GM21515 (cell line): ENCODE data around the gene SLC39A10.

ENCODE experiments used
- ATAC-seq: cut with Tn5 transposase; IDR thresholded peaks from one replicate; pipeline ENCODE4 v1.9.1; 2021; ENCODE audit not compliant: unreplicated experiment

Gene SLC39A10

DNA sequence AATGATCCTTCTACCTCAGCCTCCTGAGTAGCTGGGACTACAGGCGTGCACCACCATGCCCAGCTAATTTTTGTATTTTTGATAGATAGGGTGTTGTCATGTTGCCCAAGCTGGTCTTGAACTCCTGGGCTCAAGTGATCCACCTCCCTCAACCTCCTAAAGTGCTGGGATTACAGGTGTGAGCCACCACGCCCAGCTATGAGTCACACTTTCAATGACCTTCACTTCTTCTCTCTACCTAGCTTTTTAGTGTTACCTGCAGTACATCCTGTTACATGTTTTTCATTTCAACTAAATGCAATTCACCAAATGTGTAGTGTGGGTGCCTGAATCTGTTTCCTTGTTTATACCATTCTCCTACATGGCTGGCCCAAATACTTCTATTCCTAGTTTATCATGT is 64.0 kb downstream of the SLC39A10 start:
- ATAC-seq: no peak

DNA sequence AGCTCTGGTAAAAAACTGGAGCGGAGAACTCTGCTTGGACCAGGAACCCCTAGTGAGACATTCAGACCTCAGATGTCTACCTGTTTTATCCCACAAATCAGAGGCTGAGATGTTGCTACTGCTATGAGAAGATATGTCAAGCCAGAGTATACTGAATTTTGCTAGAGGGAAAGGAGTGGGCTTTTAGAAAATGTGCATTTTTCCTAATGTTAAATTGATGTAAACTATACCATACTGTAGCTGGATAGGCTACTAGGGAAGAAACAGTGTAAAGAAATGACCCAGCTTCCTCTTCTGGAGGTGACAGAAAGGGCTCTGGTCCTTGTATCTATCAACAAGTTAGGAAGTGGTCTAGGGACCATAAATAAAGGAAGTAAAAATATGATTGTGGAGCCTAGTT is 65.0 kb downstream of the SLC39A10 start:
- no peak for ATAC-seq

- no peak for ATAC-seq
Observed at GRCh38 chr2:195727106-195727505, 70.1 kb downstream of the SLC39A10 start.

GRCh38 chr2:195730912-195731311 is 73.9 kb downstream of the SLC39A10 start:
- ATAC-seq: no peak

DNA sequence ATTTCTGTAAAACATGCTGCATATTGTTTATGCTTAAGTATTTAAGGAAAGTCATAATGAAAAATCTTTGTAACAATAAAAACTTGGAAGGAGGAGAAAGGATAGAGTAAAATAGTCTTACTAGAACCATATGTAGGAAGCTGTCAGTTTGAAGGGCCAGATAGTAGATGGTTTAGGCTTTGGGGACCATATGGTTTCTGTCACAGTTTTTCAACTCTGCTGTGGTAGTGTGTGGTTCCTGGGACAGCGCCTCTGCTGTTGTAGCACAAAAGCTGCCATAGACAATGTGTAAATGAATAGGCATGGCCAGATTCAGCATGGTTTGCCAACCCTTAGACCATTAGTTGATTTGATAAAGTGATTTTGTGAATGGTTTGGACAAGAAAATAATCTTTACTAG is 75.5 kb downstream of the SLC39A10 start:
- ATAC-seq: no peak

DNA sequence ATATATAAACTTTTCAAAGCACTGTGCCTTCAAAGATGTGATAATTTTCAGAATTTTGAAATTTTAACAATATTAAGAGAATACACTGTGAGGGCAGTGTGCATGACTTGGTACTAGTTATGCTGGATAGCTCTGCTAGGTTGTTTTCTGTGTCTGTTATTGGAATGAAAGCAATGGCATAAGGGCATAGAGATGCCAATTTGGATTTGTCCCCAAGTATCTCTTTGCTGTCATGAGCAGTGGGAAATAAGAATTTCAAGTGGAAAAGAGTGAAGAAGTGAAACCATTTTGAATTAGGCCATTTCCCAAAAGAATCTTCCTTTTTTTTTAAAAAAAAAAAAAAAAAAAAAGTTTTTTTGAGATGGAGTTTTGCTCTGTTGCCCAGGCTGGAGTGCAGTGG is 76.8 kb downstream of the SLC39A10 start:
- ATAC-seq: no peak

DNA sequence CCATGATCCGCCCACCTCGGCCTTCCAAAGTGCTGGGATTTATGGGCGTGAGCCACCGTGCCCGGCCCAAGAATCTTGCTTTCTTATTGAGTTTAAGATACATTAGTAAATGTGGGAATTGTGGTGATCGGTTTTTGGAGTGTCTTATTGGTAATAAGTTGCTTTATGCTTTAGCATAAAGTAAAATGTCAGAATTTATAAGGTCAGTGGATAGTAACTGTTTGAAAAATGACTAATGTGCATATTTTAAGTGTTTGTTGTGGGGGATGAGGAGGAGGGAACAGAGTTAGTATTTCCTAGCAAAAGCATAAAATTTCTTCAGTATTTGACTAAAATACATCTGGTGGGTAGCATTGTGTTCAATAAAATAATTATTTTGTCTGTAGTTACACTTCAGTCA is 77.4 kb downstream of the SLC39A10 start:
- no peak for ATAC-seq

GRCh38 chr2:195734931-195735330 is 77.9 kb downstream of the SLC39A10 start:
- no peak for ATAC-seq

- ATAC-seq: no peak
Observed at GRCh38 chr2:195735347-195735746, 78.3 kb downstream of the SLC39A10 start.

GRCh38 chr2:195737511-195738325 is 80.7 kb downstream of the SLC39A10 start:
- ATAC-seq: no peak

DNA sequence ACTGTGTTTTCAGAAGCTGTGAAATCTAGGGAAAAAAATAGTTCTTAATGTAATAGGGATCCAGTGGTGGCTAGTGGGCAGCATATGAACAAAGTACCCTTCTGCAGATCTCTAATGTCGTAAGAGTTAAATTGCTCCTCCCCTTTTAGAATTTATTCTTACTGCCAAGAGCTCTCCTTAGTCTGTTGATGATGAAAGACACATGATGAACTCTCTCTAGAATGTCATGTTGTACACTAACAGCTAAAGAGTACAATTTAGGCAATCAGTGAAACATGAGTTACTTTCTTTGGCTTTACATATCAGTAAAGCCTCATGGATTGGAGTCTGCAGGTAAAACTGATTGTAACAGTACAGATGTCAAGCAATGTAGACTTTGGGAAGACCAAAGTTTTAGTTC is 84.2 kb downstream of the SLC39A10 start:
- ATAC-seq: no peak

GRCh38 chr2:195756218-195756942 is 99.4 kb downstream of the SLC39A10 start:
- ATAC-seq: no peak

GRCh38 chr2:195758846-195759245 is 101.8 kb downstream of the SLC39A10 start:
- no peak for ATAC-seq

DNA sequence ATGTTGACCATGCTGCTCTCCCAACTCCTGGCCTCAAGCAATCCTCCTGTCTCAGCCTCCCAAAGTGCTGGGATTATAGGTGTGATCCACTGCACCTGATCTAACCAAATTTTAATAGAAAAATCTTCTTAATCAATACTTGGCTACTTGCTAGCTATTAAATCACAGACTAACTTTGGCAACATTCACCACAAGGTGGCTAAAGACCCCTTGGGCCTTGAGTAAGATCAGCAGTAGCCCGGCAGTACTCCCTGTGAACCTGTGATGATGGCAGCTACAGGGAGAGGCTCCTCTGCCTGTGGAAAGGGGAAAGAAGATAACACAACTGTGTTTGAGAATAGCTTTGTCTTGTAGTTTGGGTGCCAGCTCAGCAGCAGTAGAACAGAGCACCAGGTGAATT is 102.9 kb downstream of the SLC39A10 start:
- ATAC-seq: no peak

DNA sequence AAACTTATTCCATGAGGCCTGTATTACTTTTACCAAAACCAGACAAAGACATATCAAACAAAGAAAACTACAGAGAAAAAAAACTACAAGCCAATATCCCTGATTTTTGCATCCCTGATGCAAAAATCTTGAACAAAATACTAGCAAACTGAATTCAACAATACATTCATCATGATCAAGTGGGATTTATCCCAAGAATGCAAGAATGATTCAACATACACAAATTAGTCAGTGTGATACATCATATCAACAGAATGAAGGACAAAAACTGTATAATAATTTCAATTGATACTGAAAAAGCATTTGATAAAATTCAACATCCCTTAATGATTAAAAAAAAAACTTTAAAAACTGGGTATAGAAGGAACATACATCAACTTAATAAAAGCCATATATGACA is 106.8 kb downstream of the SLC39A10 start:
- ATAC-seq: no peak

DNA sequence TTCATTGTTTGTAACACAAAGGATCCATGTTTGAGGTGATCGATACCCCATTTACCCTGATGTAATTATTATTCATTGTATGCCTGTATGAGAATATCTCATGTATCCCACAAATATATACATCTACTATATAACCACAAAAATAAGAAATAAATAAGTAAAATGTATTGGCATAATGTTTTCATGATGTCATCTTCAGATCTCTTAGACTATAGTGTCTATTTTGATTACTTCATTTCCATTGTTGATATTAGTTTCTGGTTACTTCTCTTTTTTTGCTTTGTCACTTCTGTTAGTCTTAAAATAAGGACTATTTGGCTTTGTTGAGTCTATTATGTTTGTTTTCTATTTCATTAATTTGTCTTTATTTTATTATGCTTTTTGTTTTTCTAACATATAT is 109.7 kb downstream of the SLC39A10 start:
- no peak for ATAC-seq

DNA sequence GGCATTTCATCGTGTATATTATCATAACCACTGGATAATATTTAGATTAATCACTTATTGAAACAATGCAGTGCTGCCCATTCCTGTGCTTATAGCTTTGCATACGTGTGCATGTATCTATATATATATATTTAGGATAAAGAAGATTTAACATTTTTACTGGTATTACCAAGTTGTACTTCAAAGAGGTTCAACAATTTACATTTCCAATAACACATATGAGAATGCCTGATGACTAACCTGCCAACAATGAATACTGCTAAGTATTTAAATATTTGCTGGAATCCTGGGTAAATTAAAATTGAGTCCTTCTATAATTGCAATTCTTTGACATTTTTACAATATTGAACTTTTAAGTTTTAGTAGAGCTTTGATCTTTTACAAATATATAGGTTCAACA is 111.4 kb downstream of the SLC39A10 start:
- ATAC-seq: no peak

GRCh38 chr2:195769975-195770374 is 112.9 kb downstream of the SLC39A10 start:
- no peak for ATAC-seq

DNA sequence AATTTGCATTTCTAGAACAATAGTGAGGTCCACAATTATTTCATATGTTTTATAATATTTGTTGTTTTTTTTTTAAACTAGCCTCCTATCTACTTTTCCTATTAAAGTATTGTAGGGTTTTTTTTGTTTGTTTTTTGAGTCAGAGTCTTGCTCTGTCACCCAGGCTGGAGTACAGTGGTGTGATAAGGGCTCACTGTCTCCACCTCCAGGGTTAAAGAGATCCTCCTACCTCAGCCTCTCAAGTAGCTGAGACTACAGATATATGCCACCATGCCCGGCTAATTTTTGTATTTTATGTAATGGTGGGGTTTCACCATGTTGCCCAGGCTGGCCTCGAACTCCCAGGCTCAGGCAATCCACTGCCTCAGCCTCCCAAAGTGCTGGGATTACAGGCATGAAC is 122.5 kb downstream of the SLC39A10 start:
- no peak for ATAC-seq

DNA sequence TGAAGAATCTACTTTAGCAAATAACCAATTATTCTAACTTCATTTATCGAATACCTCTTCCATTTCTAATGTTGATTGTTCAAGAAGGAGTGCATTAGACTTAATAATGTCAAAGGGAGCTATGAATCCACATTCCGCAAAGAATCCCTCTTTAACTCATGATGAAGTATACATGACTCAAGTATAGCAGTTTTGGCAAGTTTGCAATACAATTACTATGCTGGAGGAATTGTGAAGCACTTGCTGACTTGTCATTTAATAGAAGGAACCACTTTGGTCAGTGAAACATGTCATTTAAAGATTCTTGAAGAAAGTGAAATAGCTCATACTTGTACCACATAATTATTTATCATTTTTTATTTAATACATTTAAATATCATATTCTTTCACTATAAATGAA is 125.1 kb downstream of the SLC39A10 start:
- ATAC-seq: no peak
